HepG2 (cell line): Measurements from ENCODE around the gene CYP19A1. TPM values are rescaled to one million over a fixed set of nuclear protein-coding genes. Genes with fewer than 3 reads are reported as not detected.
A peak's percentile ranks its signal among the peaks of the same experiment; 100 is the strongest.

ENCODE experiments used
- ARID4A ChIP-seq: sonication (generic); formaldehyde crosslinking; IDR thresholded peaks from 2 replicates; pipeline ENCODE4 v1.5.0; 2020; ENCODE audit warnings: mild to moderate bottlenecking, missing genetic modification reagents, borderline replicate concordance
- BORCS8-MEF2B ChIP-seq: sonication (generic); formaldehyde crosslinking; IDR thresholded peaks from 2 replicates; pipeline ENCODE4 v1.8.0; 2022; ENCODE audit warnings: mild to moderate bottlenecking, missing genetic modification reagents
- DZIP1 ChIP-seq: sonication (generic); formaldehyde crosslinking; IDR thresholded peaks from 2 replicates; pipeline ENCODE4 v1.5.0; 2020; ENCODE audit warnings: mild to moderate bottlenecking, missing genetic modification reagents
- FOXO1 ChIP-seq: sonication (generic); formaldehyde crosslinking; IDR thresholded peaks from 2 replicates; pipeline ENCODE4 v1.4.0; 2020; ENCODE audit warnings: missing genetic modification reagents
- HHEX ChIP-seq: IDR thresholded peaks from 2 replicates; pipeline ENCODE4 v1.6.1; 2016; ENCODE audit warnings: control low read depth
- KLF12 ChIP-seq: sonication (generic); formaldehyde crosslinking; IDR thresholded peaks from 2 replicates; pipeline ENCODE4 v1.4.0; 2020; ENCODE audit warnings: missing genetic modification reagents, borderline replicate concordance
- MAZ ChIP-seq, 2 experiments: sonication (generic) in 1 of 2; formaldehyde crosslinking in 1 of 2; IDR thresholded peaks; 2 replicates each; pipeline versions ENCODE4 v1.5.0 to v1.6.1; 2012 to 2020; ENCODE audit warnings: low read depth in 2 of 2, mild to moderate bottlenecking in 2 of 2, borderline replicate concordance in 1 of 2, improper control_type of control experiment in 1 of 2, low read length in 1 of 2, missing genetic modification reagents in 1 of 2, moderate library complexity in 1 of 2
- MTA3 ChIP-seq: sonication (generic); formaldehyde crosslinking; IDR thresholded peaks from 2 replicates; pipeline ENCODE4 v1.4.0; 2020; ENCODE audit warnings: missing genetic modification reagents
- RFX5 ChIP-seq: IDR thresholded peaks from 2 replicates; pipeline ENCODE4 v1.6.1; 2011; ENCODE audit warnings: low read depth, low read length, improper control_type of control experiment
- SALL1 ChIP-seq: sonication (generic); formaldehyde crosslinking; IDR thresholded peaks from 2 replicates; pipeline ENCODE4 v1.8.0; 2022; ENCODE audit warnings: mild to moderate bottlenecking, missing genetic modification reagents
- SOX13 ChIP-seq, 3 experiments: fragments of 450-650 bp in 1 of 3; sonication (generic) in 1 of 3; formaldehyde crosslinking in 1 of 3; IDR thresholded peaks in 2 of 3; conservative IDR thresholded peaks in 1 of 3; 2 replicates each; pipeline versions ENCODE4 v1.5.0 to v1.6.1; 2016 to 2020; ENCODE audit warnings: antibody characterized with exemption in 1 of 3, mild to moderate bottlenecking in 1 of 3, missing compliant biosample characterization in 1 of 3, missing genetic modification reagents in 1 of 3, moderate library complexity in 1 of 3
- THAP11 ChIP-seq: IDR thresholded peaks from 2 replicates; pipeline ENCODE4 v1.6.1; 2016; ENCODE audit warnings: missing biosample characterization, missing genetic modification reagents
- ZNF281 ChIP-seq: sonication (generic); formaldehyde crosslinking; IDR thresholded peaks from 2 replicates; pipeline ENCODE4 v1.4.0; 2020; ENCODE audit warnings: missing genetic modification reagents, borderline replicate concordance
- ZNF550 ChIP-seq: sonication (generic); formaldehyde crosslinking; IDR thresholded peaks from 2 replicates; pipeline ENCODE4 v1.4.0; 2020; ENCODE audit warnings: mild to moderate bottlenecking, missing genetic modification reagents, borderline replicate concordance
- ZNF556 ChIP-seq: sonication (generic); formaldehyde crosslinking; IDR thresholded peaks from 2 replicates; pipeline ENCODE4 v1.4.0; 2020; ENCODE audit warnings: mild to moderate bottlenecking, missing genetic modification reagents, borderline replicate concordance
- ZNF557 ChIP-seq: sonication (generic); formaldehyde crosslinking; IDR thresholded peaks from 2 replicates; pipeline ENCODE4 v1.4.0; 2020; ENCODE audit warnings: missing genetic modification reagents
- ZNF737 ChIP-seq: sonication (generic); formaldehyde crosslinking; IDR thresholded peaks from 2 replicates; pipeline ENCODE4 v1.5.0; 2020; ENCODE audit warnings: missing genetic modification reagents, mild to moderate bottlenecking, borderline replicate concordance
- ZNF773 ChIP-seq: sonication (generic); formaldehyde crosslinking; IDR thresholded peaks from 2 replicates; pipeline ENCODE4 v1.4.0; 2020; ENCODE audit warnings: missing genetic modification reagents, borderline replicate concordance
- polyA plus RNA-seq, 8 experiments: library from polyadenylated mRNA; depleted of rRNA in 3 of 8; stranded (reverse) in 7 of 8; unstranded in 1 of 8; fragments of >200 nt; fragmentation: Illumina TruSeq in 4 of 8; extraction: Trizol in 4 of 8; gene quantifications; 2 replicates each; pipeline versions ENCODE4 v1.2.1 to v1.2.3, GENCODE V29; 2011 to 2016; ENCODE audit warnings: low read depth in 4 of 8, missing spikeins in 1 of 8, mixed read lengths in 1 of 8; ENCODE audit not compliant: insufficient read depth in 1 of 8
- total RNA-seq, 5 experiments: library from RNA; depleted of rRNA; stranded (reverse); fragments of >200 nt; fragmentation: Illumina TruSeq; extraction: Trizol; gene quantifications; 2 replicates each; pipeline ENCODE4 v1.2.3, GENCODE V29; 2016; ENCODE audit warnings: low read depth in 1 of 5

The CYP19A1 gene
- total and polyA plus RNA-seq, 2 of the 13 experiments (the other 11 are each of a cell fraction or from before 2014, with no cell fraction given): 10.9 to 23.0 TPM

- no peak for TF ChIP-seq DZIP1 (CRISPR knock-in tag)
- TF ChIP-seq KLF12 (CRISPR knock-in tag): no peak
- no peak for TF ChIP-seq ZNF737
- TF ChIP-seq THAP11 (CRISPR knock-in tag): 0 out of 2 replicates have a peak, but pooled peaks have one; percentile 42
- TF ChIP-seq HHEX: no peak
- TF ChIP-seq RFX5: no peak
- peak; percentile 33; the same call in 1 of the 2 replicates for TF ChIP-seq ZNF281
- TF ChIP-seq SOX13 (IDR thresholded peaks at IDR 0.05): 0 out of 2 replicates have a peak, but pooled peaks have one; percentile 35
- peak in 1 of 2 experiments; percentile 81; a peak in 2 of 4 replicates for TF ChIP-seq SOX13 (CRISPR knock-in tag; conservative IDR thresholded peaks at IDR 0.05 in 1 of 2, IDR thresholded peaks at IDR 0.05 in 1 of 2)
- TF ChIP-seq BORCS8-MEF2B (CRISPR knock-in tag): no peak
- TF ChIP-seq MTA3 (CRISPR knock-in tag): no peak
- no peak for TF ChIP-seq ZNF773 (CRISPR knock-in tag)
- peak; percentile 18; the same call in 1 of the 2 replicates for TF ChIP-seq ARID4A
- TF ChIP-seq ZNF550: no peak
- TF ChIP-seq FOXO1 (CRISPR knock-in tag): peak; percentile 93
- TF ChIP-seq MAZ (IDR thresholded peaks at IDR 0.05; ENCODE audit: borderline replicate concordance, low read depth, low read length): no peak
- TF ChIP-seq MAZ (CRISPR knock-in tag; IDR thresholded peaks at IDR 0.05; ENCODE audit: low read depth): peak; percentile 45; the same call in 1 of the 2 replicates
- TF ChIP-seq ZNF556 (CRISPR knock-in tag): no peak; the same call in 1 of the 2 replicates
- TF ChIP-seq SALL1 (CRISPR knock-in tag): peak; percentile 88
- 0 out of 2 replicates have a peak, but pooled peaks have one; percentile 58 for TF ChIP-seq ZNF557 (CRISPR knock-in tag)
Observed at GRCh38 chr15:51313644-51314280, 24.6 kb downstream of the CYP19A1 start (continued).
